HepG2 (cell line): ENCODE measurements around the gene PFN1. TPM values are rescaled to one million over a fixed set of nuclear protein-coding genes. Genes with fewer than 3 reads are reported as not detected.

Experiments
- E2F2 ChIP-seq: sonication (generic); formaldehyde crosslinking; IDR thresholded peaks from 2 replicates; pipeline ENCODE4 v1.4.0; 2020; ENCODE audit warnings: missing genetic modification reagents, borderline replicate concordance
- HMGXB4 ChIP-seq, 2 experiments: sonication (generic) in 1 of 2; formaldehyde crosslinking in 1 of 2; IDR thresholded peaks; 2 replicates each; pipeline versions ENCODE4 v1.4.0 to v1.6.1; 2018 to 2020; ENCODE audit warnings: missing genetic modification reagents in 2 of 2, borderline replicate concordance in 1 of 2, low read depth in 1 of 2, mild to moderate bottlenecking in 1 of 2, missing biosample characterization in 1 of 2
- JARID2 ChIP-seq: sonication (generic); formaldehyde crosslinking; IDR thresholded peaks from 2 replicates; pipeline ENCODE4 v1.8.1; 2023; ENCODE audit warnings: missing genetic modification reagents, inconsistent platforms; ENCODE audit not compliant: insufficient replicate concordance
- KLF11 ChIP-seq: IDR thresholded peaks from 2 replicates; pipeline ENCODE4 v1.6.1; 2016; ENCODE audit warnings: missing compliant biosample characterization
- KMT2B ChIP-seq: IDR thresholded peaks from 2 replicates; pipeline ENCODE4 v1.6.1; 2016; ENCODE audit warnings: missing genetic modification reagents, missing compliant biosample characterization
- MED13 ChIP-seq: sonication (generic); formaldehyde crosslinking; IDR thresholded peaks from 2 replicates; pipeline ENCODE4 v1.5.0; 2020; ENCODE audit warnings: missing genetic modification reagents
- MTA1 ChIP-seq: sonication (generic); formaldehyde crosslinking; IDR thresholded peaks from 2 replicates; pipeline ENCODE4 v1.4.0; 2020; ENCODE audit warnings: missing genetic modification reagents, mild to moderate bottlenecking, borderline replicate concordance
- MTA3 ChIP-seq: sonication (generic); formaldehyde crosslinking; IDR thresholded peaks from 2 replicates; pipeline ENCODE4 v1.4.0; 2020; ENCODE audit warnings: missing genetic modification reagents
- RFX5 ChIP-seq: IDR thresholded peaks from 2 replicates; pipeline ENCODE4 v1.6.1; 2011; ENCODE audit warnings: low read depth, low read length, improper control_type of control experiment
- RXRA ChIP-seq: sonication (generic); formaldehyde crosslinking; IDR thresholded peaks from 2 replicates; pipeline ENCODE4 v1.5.1; 2020; ENCODE audit warnings: missing genetic modification reagents
- SMAD1 ChIP-seq: sonication (generic); formaldehyde crosslinking; IDR thresholded peaks from 2 replicates; pipeline ENCODE4 v1.4.0; 2020; ENCODE audit warnings: missing genetic modification reagents, low read depth, mild to moderate bottlenecking, borderline replicate concordance
- SP1 ChIP-seq, 2 experiments: fragments of 450-650 bp in 1 of 2; sonication (generic) in 1 of 2; formaldehyde crosslinking in 1 of 2; IDR thresholded peaks; 2 replicates each; pipeline versions ENCODE4 v1.4.0 to v1.6.1; 2016 to 2020; ENCODE audit warnings: missing genetic modification reagents in 1 of 2
- TGIF2 ChIP-seq: IDR thresholded peaks from 2 replicates; pipeline ENCODE4 v1.6.1; 2016; ENCODE audit warnings: control low read depth, missing compliant biosample characterization
- THAP9 ChIP-seq: sonication (generic); formaldehyde crosslinking; IDR thresholded peaks from 2 replicates; pipeline ENCODE4; 2020; ENCODE audit warnings: missing genetic modification reagents, mild to moderate bottlenecking, borderline replicate concordance
- THYN1 ChIP-seq: sonication (generic); formaldehyde crosslinking; IDR thresholded peaks from 2 replicates; pipeline ENCODE4 v1.8.1; 2023; ENCODE audit warnings: low read depth, mild to moderate bottlenecking, moderate library complexity, missing genetic modification reagents, borderline replicate concordance
- ZBTB43 ChIP-seq: sonication (generic); formaldehyde crosslinking; conservative IDR thresholded peaks from 2 replicates; pipeline ENCODE4 v1.4.0; 2020; ENCODE audit warnings: missing genetic modification reagents
- ZFYVE20 ChIP-seq: sonication (generic); formaldehyde crosslinking; IDR thresholded peaks from 2 replicates; pipeline ENCODE4 v1.8.0; 2023; ENCODE audit warnings: low read depth, mild to moderate bottlenecking, moderate library complexity, missing genetic modification reagents, borderline replicate concordance
- ZNF431 ChIP-seq: sonication (generic); formaldehyde crosslinking; IDR thresholded peaks from 2 replicates; pipeline ENCODE4 v1.9.0; 2022; ENCODE audit warnings: missing genetic modification reagents, low read depth, mild to moderate bottlenecking, borderline replicate concordance
- ZNF720 ChIP-seq: sonication (generic); formaldehyde crosslinking; IDR thresholded peaks from 2 replicates; pipeline ENCODE4 v1.4.0; 2020; ENCODE audit warnings: missing genetic modification reagents
- ZNF766 ChIP-seq: sonication (generic); formaldehyde crosslinking; IDR thresholded peaks from 2 replicates; pipeline ENCODE4 v1.5.0; 2020; ENCODE audit warnings: missing genetic modification reagents, borderline replicate concordance
- ZNF816 ChIP-seq: sonication (generic); formaldehyde crosslinking; IDR thresholded peaks from 2 replicates; pipeline ENCODE4 v1.8.0; 2022; ENCODE audit warnings: missing genetic modification reagents, mild to moderate bottlenecking, borderline replicate concordance
- polyA plus RNA-seq, 8 experiments: library from polyadenylated mRNA; depleted of rRNA in 3 of 8; stranded (reverse) in 7 of 8; unstranded in 1 of 8; fragments of >200 nt; fragmentation: Illumina TruSeq in 4 of 8; extraction: Trizol in 4 of 8; gene quantifications; 2 replicates each; pipeline versions ENCODE4 v1.2.1 to v1.2.3, GENCODE V29; 2011 to 2016; ENCODE audit warnings: low read depth in 4 of 8, missing spikeins in 1 of 8, mixed read lengths in 1 of 8; ENCODE audit not compliant: insufficient read depth in 1 of 8
- total RNA-seq, 5 experiments: library from RNA; depleted of rRNA; stranded (reverse); fragments of >200 nt; fragmentation: Illumina TruSeq; extraction: Trizol; gene quantifications; 2 replicates each; pipeline ENCODE4 v1.2.3, GENCODE V29; 2016; ENCODE audit warnings: low read depth in 1 of 5

Gene PFN1
- total and polyA plus RNA-seq, 2 of the 13 experiments (the other 11 are each of a cell fraction or from before 2014, with no cell fraction given): 494 to 613 TPM

- TF ChIP-seq HMGXB4 (CRISPR knock-in tag; IDR thresholded peaks at IDR 0.05; ENCODE audit: borderline replicate concordance in 1 of 2, low read depth in 1 of 2) (peak in 1 of 2 experiments; percentile 36; a peak in 1 of 4 replicates), RXRA (CRISPR knock-in tag) (no peak), MTA3 (CRISPR knock-in tag) (no peak), TGIF2 (no peak; the same call in 1 of the 2 replicates), MED13 (0 out of 2 replicates have a peak, but pooled peaks have one; percentile 41), MTA1 (CRISPR knock-in tag) (no peak), RFX5 (no peak), E2F2 (CRISPR knock-in tag) (0 out of 2 replicates have a peak, but pooled peaks have one; percentile 16), ZFYVE20 (0 out of 2 replicates have a peak, but pooled peaks have one; percentile 51), JARID2 (CRISPR knock-in tag) (no peak), ZNF720 (no peak), KMT2B (no peak), ZNF816 (CRISPR knock-in tag) (no peak), ZNF431 (0 out of 2 replicates have a peak, but pooled peaks have one; percentile 2), KLF11 (CRISPR knock-in tag) (0 out of 2 replicates have a peak, but pooled peaks have one; percentile 53), ZBTB43 (CRISPR knock-in tag) (no peak), THAP9 (CRISPR knock-in tag) (no peak), THYN1 (no peak), SP1 (IDR thresholded peaks at IDR 0.05) (no peak), SP1 (CRISPR knock-in tag; IDR thresholded peaks at IDR 0.05) (no peak), SMAD1 (CRISPR knock-in tag) (no peak), ZNF766 (CRISPR knock-in tag) (no peak)
Observed at GRCh38 chr17:4968486-4969046, 20.2 kb upstream of the PFN1 start (continued).
